HPDE6-E6E7 (cell line): ENCODE measurements around the gene NPAS1.

ENCODE experiments used
- DNase-seq: peaks from one replicate; pipeline ENCODE4 v3.0.0; 2011; ENCODE audit warnings: missing footprints; ENCODE audit errors: extremely low spot score

NPAS1 gene

GRCh38 chr19:47019431-47020041, at the start of gene NPAS1:
NPAS1 (plus strand) TSS chr19:47019837; CDS start chr19:47021048, 1,211 bp downstream.
- DNase-seq, result no peak

GRCh38 chr19:46970815-46971214, 48.8 kb upstream of the NPAS1 start:
- no peak for DNase-seq

- no peak for DNase-seq
Measured at GRCh38 chr19:46972311-46972710, 47.3 kb upstream of the NPAS1 start.

- no peak for DNase-seq
Measured at GRCh38 chr19:46974181-46974580, 45.5 kb upstream of the NPAS1 start.

- no peak for DNase-seq
Measured at GRCh38 chr19:46975011-46975924, 44.4 kb upstream of the NPAS1 start.

- no peak for DNase-seq
Measured at GRCh38 chr19:46975925-46976782, 43.5 kb upstream of the NPAS1 start.

- DNase-seq, result no peak
Measured at GRCh38 chr19:46976845-46977320, 42.8 kb upstream of the NPAS1 start.

- DNase-seq, result no peak
Measured at GRCh38 chr19:46977548-46977947, 42.1 kb upstream of the NPAS1 start.

GRCh38 chr19:46978171-46978869, 41.3 kb upstream of the NPAS1 start:
- no peak for DNase-seq

- no peak for DNase-seq
Measured at GRCh38 chr19:46979126-46980105, 40.2 kb upstream of the NPAS1 start.

- DNase-seq, result no peak
Measured at GRCh38 chr19:46980761-46981160, 38.9 kb upstream of the NPAS1 start.

- DNase-seq, result no peak
Measured at GRCh38 chr19:46981286-46981945, 38.2 kb upstream of the NPAS1 start.

GRCh38 chr19:46983097-46983496, 36.5 kb upstream of the NPAS1 start:
- DNase-seq, result no peak

- peak; percentile 41 for DNase-seq
Measured at GRCh38 chr19:46984077-46985010, 35.3 kb upstream of the NPAS1 start.

- no peak for DNase-seq
Measured at GRCh38 chr19:46985542-46986415, 33.9 kb upstream of the NPAS1 start.

GRCh38 chr19:46988614-46989230, 30.9 kb upstream of the NPAS1 start:
- no peak for DNase-seq
